Measurements from ENCODE around the gene TBC1D22A. TPM values are rescaled to one million over a fixed set of nuclear protein-coding genes. Genes with fewer than 3 reads are reported as not detected.

The TBC1D22A gene
- total RNA-seq, 1 experiment from 2014 or later: 14.3 TPM

DNA sequence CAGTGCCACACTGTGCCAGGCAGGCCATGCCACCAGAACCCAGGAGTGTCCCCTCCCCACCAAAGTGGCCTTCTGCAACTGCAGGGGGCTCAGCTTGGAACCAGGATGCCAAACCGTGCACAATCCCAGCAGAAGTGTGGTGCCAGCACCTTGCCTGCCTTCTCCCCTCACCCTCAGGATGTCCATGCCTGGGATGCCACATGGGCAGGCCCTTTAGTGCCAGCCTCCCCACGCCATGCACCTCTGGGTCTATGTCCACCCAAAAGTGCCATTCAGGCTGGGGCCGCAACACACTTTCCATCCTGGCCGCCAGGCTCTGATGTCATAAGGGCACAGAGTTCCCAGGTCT lies 8.7 kb upstream of the TBC1D22A start:
- Histone ChIP-seq H3K9me2 (replicated peaks; ENCODE audit: low read length) (no peaks in the 10 kb centered on the region), H3K27ac (ENCODE audit: low read length) (peak overlapping the region; percentile 99), H3K79me2 (ENCODE audit: low read length) (no peaks in the 10 kb centered on the region), H3K9ac (ENCODE audit: low read length) (peak overlapping the region; percentile 86), H3K4me1 (ENCODE audit: insufficient read depth, low read length) (peaks cover 24% of the 10 kb centered on the region), H4K20me1 (ENCODE audit: low read length) (no peaks in the 10 kb centered on the region), H2AFZ (ENCODE audit: low read length) (no peak overlapping the region), H3K27me3 (ENCODE audit: low read length) (no peaks in the 10 kb centered on the region), H3K4me2 (ENCODE audit: low read length) (peak overlapping the region; percentile 72), H3K4me3 (ENCODE audit: low read length) (no peak overlapping the region), H3K36me3 (ENCODE audit: low read depth, low read length) (peaks cover 8% of the 10 kb centered on the region; the same call in 1 of the 2 replicates), H3F3A (ENCODE audit: low read length, unreplicated experiment) (no peaks in the 10 kb centered on the region), H3K9me3 (ENCODE audit: low read length) (0 out of 2 replicates have a peak, but pooled peaks cover 4% of the 10 kb centered on the region)
- ChIA-PET CTCF (no interaction called here), POLR2A (ENCODE audit: unreplicated experiment) (no interaction called here)
- BruUV-seq (replicated peaks): no TSS peak
- intact Hi-C loops (cut with micrococcal nuclease): loop anchor here (1.0 kb wide), 1 partner anchor 9 kb away; the partner anchor contains the start of gene TBC1D22A
- no peak for ATAC-seq
- no peak for DNase-seq
- no peak for TF ChIP-seq EZH2phosphoT487 (IDR thresholded peaks at IDR 0.05; ENCODE audit: borderline replicate concordance, low read length)
- TF ChIP-seq EZH2 (IDR thresholded peaks at IDR 0.05; ENCODE audit: low read length, unreplicated experiment): no peak
- TF ChIP-seq, protein P1, sequence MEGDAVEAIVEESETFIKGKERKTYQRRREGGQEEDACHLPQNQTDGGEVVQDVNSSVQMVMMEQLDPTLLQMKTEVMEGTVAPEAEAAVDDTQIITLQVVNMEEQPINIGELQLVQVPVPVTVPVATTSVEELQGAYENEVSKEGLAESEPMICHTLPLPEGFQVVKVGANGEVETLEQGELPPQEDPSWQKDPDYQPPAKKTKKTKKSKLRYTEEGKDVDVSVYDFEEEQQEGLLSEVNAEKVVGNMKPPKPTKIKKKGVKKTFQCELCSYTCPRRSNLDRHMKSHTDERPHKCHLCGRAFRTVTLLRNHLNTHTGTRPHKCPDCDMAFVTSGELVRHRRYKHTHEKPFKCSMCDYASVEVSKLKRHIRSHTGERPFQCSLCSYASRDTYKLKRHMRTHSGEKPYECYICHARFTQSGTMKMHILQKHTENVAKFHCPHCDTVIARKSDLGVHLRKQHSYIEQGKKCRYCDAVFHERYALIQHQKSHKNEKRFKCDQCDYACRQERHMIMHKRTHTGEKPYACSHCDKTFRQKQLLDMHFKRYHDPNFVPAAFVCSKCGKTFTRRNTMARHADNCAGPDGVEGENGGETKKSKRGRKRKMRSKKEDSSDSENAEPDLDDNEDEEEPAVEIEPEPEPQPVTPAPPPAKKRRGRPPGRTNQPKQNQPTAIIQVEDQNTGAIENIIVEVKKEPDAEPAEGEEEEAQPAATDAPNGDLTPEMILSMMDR (conservative IDR thresholded peaks at IDR 0.05; ENCODE audit: low read depth, low read length): no peak

DNA sequence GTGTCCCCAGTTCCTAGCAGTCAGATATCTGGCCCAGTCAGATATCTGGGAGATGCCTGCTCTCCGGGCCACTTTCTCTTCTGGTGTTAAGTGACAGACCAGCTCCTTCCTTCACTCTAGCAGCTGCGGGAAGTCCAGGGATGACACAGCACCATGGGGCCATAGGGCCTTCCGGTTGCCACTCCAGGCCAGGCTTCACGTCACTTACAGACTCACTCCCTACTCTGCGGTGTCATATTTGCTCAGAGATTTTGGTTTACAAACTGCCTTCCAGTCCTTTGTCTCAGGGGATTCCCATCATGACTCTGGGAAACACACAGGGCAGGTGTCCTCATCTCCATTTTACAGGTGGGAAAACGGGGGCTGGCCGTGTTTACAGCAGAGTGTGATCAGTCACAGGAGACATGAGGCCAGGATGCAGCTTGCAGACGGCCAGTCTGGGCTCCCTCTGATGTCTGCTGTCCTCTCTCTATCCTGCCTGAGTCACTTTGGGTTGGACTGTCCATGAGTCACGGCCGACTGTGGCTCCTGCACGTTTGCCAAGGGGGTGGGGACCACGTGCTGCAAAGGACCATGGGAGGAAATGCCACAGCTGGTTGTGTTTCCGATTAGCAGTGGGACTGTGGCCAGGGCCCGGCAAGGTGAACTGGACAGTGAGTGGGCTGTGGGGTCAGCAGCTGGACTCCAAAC lies 8.2 kb upstream of the TBC1D22A start:
- ATAC-seq (peak; percentile 96), DNase-seq (peak; percentile 91)
- POLR2A ChIA-PET (ENCODE audit: unreplicated experiment): interaction anchor here (0.5 to 0.8 kb wide), 2 partner anchors 8 to 9 kb away, joined by 5 to 11 read pairs; partner anchors contain the start of gene TBC1D22A
- H3K4me3 ChIP-seq (ENCODE audit: low read length): no peak overlapping the region; the same call in 1 of the 2 replicates
- 0 out of 2 replicates have a peak overlapping the region, but pooled peaks have one; percentile 51 for H2AFZ ChIP-seq (ENCODE audit: low read length)
- no peak for TF ChIP-seq EZH2 (IDR thresholded peaks at IDR 0.05; ENCODE audit: low read length, unreplicated experiment)
- TF ChIP-seq, protein P1 (conservative IDR thresholded peaks at IDR 0.05; ENCODE audit: low read depth, low read length): no peak
- TF ChIP-seq EZH2phosphoT487 (IDR thresholded peaks at IDR 0.05; ENCODE audit: borderline replicate concordance, low read length): no peak
- peaks cover 19% of the 10 kb centered on the region for H3K4me1 ChIP-seq (ENCODE audit: insufficient read depth, low read length)
- intact Hi-C loops (cut with micrococcal nuclease): loop anchor here (1.0 kb wide), 1 partner anchor 8 kb away; the partner anchor contains the start of gene TBC1D22A
- peaks cover 8% of the 10 kb centered on the region; the same call in 1 of the 2 replicates for H3K36me3 ChIP-seq (ENCODE audit: low read depth, low read length)
- no peaks in the 10 kb centered on the region for H4K20me1 ChIP-seq (ENCODE audit: low read length)
- H3K9me2 ChIP-seq (replicated peaks; ENCODE audit: low read length): no peaks in the 10 kb centered on the region
- H3K4me2 ChIP-seq (ENCODE audit: low read length): peak overlapping the region; percentile 72
- H3F3A ChIP-seq (ENCODE audit: low read length, unreplicated experiment): no peaks in the 10 kb centered on the region
- H3K27ac ChIP-seq (ENCODE audit: low read length): peak overlapping the region; percentile 99
- CTCF ChIA-PET: no interaction called here
- H3K79me2 ChIP-seq (ENCODE audit: low read length): no peaks in the 10 kb centered on the region
- TSS peak; percentile 75 for BruUV-seq (replicated peaks)
- H3K9me3 ChIP-seq (ENCODE audit: low read length): 0 out of 2 replicates have a peak, but pooled peaks cover 4% of the 10 kb centered on the region
- peak overlapping the region; percentile 86 for H3K9ac ChIP-seq (ENCODE audit: low read length)
- no peaks in the 10 kb centered on the region for H3K27me3 ChIP-seq (ENCODE audit: low read length)

All from PC-3 (cell line).